OCI-M2 (cell line): ENCODE results near the gene CAMTA1.

Experiments
- DNase-seq: peaks from one replicate; lab custom pipeline; 2025; ENCODE audit not compliant: unreplicated experiment; lab: John Stamatoyannopoulos, UW

The CAMTA1 gene

GRCh38 chr1:7251454-7251800 lies 466.2 kb downstream of the CAMTA1 start:
- no peak for DNase-seq

- DNase-seq = no peak
Observed at GRCh38 chr1:7252411-7253117, 467.3 kb downstream of the CAMTA1 start.

GRCh38 chr1:7253118-7253480 lies 467.8 kb downstream of the CAMTA1 start:
- DNase-seq = no peak

- no peak for DNase-seq
Observed at GRCh38 chr1:7253988-7254587, 468.8 kb downstream of the CAMTA1 start.

- no peak for DNase-seq
Observed at GRCh38 chr1:7255303-7256058, 470.2 kb downstream of the CAMTA1 start.

- DNase-seq = no peak
Observed at GRCh38 chr1:7256526-7256925, 471.3 kb downstream of the CAMTA1 start.

- no peak for DNase-seq
Observed at GRCh38 chr1:7257225-7257624, 472.0 kb downstream of the CAMTA1 start.

- no peak for DNase-seq
Observed at GRCh38 chr1:7258589-7259135, 473.4 kb downstream of the CAMTA1 start.

- DNase-seq = no peak
Observed at GRCh38 chr1:7259955-7260354, 474.7 kb downstream of the CAMTA1 start.

- DNase-seq = no peak
Observed at GRCh38 chr1:7261490-7261889, 476.2 kb downstream of the CAMTA1 start.

GRCh38 chr1:7262611-7263010 lies 477.4 kb downstream of the CAMTA1 start:
- DNase-seq = no peak

GRCh38 chr1:7263021-7263960 lies 478.0 kb downstream of the CAMTA1 start:
- DNase-seq = no peak

GRCh38 chr1:7264101-7264500 lies 478.8 kb downstream of the CAMTA1 start:
- no peak for DNase-seq

GRCh38 chr1:7265771-7266371 lies 480.6 kb downstream of the CAMTA1 start:
- DNase-seq = no peak

- DNase-seq = no peak
Observed at GRCh38 chr1:7266561-7266960, 481.3 kb downstream of the CAMTA1 start.

- no peak for DNase-seq
Observed at GRCh38 chr1:7267493-7267892, 482.2 kb downstream of the CAMTA1 start.

GRCh38 chr1:7268983-7269382 lies 483.7 kb downstream of the CAMTA1 start:
- no peak for DNase-seq

GRCh38 chr1:7269525-7269924 lies 484.3 kb downstream of the CAMTA1 start:
- no peak for DNase-seq

GRCh38 chr1:7274256-7274655 lies 489.0 kb downstream of the CAMTA1 start:
- no peak for DNase-seq

- no peak for DNase-seq
Observed at GRCh38 chr1:7278045-7278444, 492.8 kb downstream of the CAMTA1 start.
